Retina (tissue), 1 donor: Measurements from ENCODE around the gene ETV2.
"Not testable (repeated sequence)": the region's sequence is repeated elsewhere in the genome, so short reads cannot be mapped to it uniquely, and the experiment has no call there.

Source experiments
- DNase-seq: peaks from one replicate; pipeline ENCODE4 v3.0.0-alpha.2; 2016

Gene ETV2

DNA sequence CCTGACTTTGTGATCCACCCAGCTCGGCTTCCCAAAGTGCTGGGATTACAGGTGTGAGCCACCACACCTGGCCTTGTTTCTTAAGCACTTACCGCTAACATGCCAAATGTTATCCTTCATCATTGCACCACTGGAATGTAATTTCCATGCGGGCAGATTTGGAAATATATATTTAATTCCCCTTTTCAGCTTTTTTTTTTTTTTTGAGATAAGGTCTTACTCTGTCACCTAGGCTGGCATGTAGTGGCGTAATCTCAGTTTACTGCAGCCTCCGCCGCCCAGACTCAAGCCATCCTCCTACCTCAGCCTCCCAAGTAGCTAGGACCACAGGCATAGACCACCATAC lies 20.4 kb downstream of the ETV2 start:
- DNase-seq: no peak

DNA sequence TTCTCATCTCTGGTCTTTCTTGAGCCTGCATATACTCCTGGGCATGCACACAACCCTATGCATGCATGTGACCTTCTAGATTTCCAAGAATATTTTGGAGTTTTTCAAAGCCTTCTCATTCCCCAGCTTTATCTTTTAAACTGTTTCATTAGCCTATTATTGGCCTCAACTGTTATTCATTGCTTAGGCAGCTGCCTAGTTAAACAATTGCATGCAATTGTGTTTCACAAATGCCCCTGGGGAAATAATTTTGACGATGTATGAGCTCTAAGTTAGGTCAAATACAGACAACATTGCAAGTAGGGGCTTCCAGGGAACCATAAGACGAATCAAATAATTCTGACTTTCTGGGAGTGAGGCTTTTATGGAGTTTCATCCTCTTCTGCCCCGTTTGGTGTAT lies 22.4 kb downstream of the ETV2 start:
- no peak for DNase-seq

DNA sequence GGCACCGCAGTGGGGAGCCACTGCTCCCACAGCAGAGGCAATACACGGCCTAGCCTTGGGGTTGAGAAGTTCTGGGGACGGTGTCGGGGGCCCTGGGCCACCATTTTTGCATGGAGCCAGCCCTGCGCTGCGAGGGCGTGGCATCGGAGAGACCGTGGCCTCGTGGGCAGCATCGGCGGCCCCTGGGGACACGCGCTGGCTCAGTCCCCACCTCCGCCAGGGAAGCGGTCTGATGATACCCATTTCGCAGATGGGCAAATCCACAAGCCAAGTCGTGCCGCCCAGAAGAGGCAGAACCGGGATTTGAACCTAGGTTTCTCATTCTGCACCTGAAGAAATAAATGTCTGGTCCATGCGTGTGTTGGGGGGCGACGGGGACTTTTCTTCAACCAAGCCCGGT lies 23.6 kb downstream of the ETV2 start:
- DNase-seq: no peak

DNA sequence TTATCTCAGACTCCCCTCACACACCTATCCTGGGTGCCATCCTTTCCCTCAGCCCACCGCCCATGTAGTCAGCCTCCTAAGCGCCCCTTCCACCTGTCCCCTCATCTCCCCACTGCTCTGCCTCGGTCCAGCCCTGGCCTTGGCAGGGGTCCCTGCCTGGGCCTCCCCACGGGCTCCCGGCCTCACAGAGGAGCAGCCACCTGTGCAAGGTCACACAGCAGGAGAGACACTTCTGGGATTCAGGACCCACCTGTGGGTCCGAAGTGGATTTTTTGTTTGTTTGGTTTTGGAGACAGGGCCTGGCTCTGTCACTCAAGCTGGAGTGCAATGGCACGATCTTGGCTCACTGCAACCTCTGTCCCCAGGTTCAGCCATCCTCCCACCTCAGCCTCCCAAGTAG lies 24.1 kb downstream of the ETV2 start:
- no peak for DNase-seq

DNA sequence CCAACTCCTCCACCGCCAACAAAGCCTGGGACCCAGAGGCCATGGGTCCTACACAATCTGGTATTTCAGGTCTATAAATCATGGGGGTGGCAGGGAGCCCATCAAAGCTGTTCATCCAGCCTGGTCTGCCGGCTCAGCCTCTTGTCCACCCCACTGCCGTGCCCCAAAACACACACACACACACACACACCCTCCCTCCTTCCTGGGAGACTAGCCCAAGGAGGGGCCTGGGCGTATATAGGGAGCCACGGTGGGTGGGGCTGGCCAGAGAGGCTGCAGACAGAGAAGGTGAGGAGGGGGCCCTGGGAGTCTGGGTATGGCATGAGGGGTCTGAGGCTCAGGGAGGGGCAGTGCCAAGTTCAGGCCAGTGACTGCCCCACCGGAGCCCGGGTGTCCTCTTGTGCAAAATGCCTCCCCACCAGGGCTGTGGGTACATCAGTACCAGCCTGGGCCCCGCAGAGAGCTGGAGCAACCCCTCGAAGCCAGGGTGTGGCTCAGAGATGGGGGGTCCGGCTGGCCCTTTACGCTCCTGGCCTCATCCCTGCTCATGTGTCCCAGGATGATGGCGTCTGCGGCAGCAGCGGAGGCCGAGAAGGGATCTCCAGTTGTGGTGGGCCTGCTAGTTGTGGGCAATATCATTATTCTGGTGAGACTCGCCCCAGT lies 24.8 kb downstream of the ETV2 start, which contains the start of gene UPK1A:
TSS of gene UPK1A (plus strand) at position 267 of the 663 bp plus-strand sequence. CDS start at position 563, 296 bp downstream.
- no peak for DNase-seq

DNA sequence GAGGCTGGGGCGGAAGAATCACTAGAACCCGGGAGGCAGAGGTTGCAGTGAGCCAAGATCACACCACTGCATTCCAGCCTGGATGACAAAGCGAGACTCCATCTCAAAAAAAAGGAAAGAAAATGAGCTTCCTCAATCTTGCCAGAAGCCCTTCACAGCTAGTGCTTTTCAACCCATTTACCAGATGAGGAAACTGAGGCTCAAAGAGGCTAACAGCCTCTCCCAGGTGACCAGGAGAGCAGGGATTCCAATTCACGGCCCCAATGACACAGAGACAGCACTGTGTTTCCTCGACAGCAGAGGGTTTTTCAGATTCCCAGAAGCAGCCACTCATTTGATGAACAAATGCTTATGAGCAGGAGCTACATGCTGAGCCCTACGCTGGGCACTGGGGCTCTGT lies 28.0 kb downstream of the ETV2 start:
- no peak for DNase-seq

DNA sequence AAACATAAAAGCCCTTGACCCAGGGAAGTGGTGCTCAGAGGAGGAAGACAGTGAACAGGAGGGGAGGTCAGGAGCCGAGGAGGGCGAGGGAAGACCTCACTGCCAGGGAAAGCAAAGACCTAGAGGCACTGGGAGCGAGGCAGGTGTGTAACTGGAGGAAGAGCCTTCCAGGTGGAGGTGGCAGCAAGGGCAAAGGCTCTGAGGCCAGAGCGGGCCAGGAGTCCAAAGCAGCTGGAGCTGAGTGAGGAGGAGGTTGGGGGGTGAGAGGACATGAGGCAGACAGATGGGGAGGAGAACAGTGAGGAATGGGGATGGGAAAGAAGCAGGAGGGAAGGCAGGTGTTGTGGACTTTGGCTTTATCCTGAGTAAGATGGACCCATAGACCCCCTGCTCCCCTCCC lies 28.4 kb downstream of the ETV2 start:
- no peak for DNase-seq

DNA sequence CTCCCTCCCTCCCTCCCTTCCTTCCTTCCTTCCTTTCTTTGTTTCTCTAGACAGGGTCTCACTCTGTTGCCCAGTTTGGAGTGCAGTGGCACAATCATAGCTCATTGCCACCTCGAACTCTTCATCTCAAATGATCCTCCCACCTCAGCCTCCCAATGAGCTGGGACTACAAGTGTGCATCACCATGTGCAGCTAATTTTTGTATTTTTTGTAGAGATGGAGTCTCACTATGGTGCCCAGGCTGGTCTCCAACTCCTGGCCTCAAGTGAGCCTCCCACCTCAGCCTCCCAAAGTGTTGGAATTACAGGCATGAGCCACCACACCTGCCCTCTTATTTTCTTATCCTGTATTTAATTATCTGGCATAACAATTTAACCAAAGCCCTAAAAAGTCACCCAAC lies 29.1 kb downstream of the ETV2 start:
- DNase-seq: no peak

DNA sequence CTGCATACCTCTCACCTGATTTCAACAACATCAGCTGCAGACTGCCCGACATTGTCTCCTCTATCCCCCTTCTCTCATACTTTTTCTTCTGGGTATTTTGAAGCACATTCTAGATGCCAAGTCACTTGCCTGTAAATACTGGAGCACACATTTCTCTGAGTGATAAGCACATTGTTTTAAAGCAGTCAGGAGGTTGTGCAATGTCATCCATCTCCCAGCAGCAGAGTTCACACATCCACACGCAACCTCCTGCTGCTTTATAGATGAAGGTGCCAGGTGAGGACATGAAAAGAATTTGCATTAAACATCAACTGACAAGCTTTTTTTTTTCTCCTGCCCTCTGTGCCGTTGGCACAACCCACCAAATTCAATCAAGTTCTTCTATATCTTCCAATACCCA lies 30.3 kb downstream of the ETV2 start:
- DNase-seq: no peak

DNA sequence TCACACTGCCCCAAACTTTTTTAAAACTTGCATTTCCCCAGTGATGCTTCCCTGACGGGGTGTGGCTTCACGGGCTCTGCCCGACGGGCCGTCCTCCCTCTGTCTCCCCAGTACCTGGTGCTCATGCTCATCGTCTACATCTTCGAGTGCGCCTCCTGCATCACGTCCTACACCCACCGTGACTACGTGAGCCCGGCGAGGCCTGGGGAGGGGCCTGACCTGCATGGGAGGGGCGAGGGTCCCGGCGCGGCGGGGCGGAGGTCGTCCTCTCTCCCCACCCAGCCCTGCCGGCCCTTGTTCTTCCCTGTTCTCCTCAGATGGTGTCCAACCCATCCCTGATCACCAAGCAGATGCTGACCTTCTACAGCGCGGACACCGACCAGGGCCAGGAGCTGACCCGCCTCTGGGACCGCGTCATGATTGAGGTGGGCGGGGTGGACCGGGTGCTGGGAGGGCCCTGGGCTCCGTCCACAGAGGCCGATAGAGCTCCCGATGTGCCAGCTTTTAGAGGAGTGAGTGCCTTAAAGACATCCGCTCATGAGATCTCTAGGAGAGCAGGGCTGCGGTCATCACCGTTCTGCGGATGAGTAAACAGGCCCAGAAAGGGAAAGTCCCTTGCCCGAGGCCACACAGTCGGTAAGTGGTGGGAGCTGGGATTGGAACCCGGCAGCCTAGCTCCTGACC lies 31.7 kb downstream of the ETV2 start:
- DNase-seq: no peak

DNA sequence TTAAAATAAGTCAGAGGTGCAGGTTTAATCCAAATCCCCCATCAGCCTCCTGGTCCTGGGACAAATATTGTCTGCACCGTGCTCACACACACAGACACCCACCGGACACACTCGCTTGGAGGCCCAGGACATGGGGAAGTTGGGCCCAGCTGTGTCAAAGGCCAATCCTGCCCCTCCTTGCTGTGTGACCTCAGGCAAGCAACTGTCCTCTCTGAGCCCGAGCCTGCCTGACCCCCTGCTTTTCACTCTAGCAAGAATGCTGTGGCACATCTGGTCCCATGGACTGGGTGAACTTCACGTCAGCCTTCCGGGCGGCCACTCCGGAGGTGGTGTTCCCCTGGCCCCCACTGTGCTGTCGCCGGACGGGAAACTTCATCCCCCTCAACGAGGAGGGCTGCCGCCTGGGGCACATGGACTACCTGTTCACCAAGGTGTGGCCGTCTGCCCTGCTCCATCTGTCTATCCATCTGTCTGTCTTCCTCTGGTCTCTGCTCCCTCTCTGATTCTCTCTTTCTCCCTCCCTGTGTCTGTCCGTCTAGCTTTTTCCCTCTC lies 34.1 kb downstream of the ETV2 start:
- DNase-seq: no peak

DNA sequence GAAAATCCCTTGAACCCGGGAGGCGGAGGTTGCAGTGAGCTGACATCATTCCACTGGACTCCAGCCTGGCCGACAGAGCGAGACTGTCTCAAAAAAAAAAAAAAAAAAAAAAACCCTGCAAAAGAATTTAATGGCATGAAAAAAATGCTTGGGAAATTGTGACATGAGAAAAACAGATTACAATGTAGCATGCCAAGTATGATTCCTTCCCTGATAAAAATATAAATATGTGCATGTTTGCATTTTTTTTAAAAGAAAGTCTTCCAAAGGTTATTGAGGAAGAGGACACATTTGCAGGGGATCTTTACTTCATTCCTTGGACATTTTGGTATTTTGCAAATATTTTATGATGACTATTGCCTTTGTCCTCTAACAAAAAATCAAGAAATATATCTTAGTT lies 48.3 kb downstream of the ETV2 start:
- DNase-seq: no peak

DNA sequence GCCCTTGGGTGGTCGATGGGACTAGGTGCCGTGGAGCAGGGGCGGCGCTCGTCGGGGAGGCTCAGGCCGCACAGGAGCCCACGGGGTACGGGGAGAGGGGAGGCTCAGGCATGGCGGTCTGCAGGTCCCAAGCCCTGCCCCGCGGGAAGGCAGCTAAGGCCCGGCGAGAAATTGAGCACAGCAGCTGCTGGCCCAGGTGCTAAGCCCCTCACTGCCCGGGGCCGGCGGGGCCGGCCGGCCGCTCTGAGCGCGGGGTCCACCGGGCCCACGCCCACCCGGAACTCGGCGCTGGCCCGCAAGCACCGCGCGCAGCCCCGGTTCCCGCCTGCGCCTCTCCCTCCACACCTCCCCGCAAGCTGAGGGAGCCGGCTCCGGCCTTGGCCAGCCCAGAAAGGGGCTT lies 49.6 kb downstream of the ETV2 start:
- DNase-seq: not testable (repeated sequence)

DNA sequence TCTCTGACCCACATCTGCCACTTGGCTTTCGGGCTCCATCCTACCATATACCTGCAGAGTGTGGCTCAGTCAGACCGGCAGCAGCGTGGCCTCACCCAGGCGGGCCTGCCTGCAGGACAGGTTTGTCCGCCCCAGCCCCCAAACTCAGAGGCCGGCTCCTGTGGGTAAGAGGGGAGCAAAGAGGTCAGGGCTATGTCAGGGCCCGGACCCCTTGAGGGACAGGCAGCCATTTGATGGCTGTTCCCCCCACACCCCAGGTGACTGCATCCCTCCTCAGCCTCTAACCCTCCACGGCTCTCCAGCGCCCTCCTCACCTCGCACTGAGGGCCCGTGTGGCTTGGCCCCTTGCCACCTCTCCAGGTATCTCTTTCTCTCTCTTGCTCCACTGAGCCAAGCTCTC lies 50.5 kb downstream of the ETV2 start:
- DNase-seq: no peak

DNA sequence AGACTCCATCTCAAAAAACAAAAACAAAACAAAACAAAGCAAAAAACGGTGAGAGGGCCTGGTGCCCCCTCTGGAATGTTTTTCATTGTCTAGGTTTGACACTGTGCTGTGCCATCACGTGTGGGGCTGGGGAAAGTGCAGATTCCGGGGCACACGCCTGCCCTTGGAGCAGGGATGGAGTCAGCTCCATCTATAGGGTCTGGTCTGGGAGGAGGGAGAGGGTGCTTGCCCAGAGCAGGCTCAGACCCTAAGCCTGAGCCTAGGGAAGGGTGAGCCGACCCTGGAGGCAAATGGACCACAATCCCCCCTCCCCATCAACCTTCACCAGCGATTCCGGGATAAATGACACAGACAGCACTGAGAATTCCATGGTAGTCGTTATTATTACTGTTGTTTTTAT lies 51.9 kb downstream of the ETV2 start:
- DNase-seq: no peak

DNA sequence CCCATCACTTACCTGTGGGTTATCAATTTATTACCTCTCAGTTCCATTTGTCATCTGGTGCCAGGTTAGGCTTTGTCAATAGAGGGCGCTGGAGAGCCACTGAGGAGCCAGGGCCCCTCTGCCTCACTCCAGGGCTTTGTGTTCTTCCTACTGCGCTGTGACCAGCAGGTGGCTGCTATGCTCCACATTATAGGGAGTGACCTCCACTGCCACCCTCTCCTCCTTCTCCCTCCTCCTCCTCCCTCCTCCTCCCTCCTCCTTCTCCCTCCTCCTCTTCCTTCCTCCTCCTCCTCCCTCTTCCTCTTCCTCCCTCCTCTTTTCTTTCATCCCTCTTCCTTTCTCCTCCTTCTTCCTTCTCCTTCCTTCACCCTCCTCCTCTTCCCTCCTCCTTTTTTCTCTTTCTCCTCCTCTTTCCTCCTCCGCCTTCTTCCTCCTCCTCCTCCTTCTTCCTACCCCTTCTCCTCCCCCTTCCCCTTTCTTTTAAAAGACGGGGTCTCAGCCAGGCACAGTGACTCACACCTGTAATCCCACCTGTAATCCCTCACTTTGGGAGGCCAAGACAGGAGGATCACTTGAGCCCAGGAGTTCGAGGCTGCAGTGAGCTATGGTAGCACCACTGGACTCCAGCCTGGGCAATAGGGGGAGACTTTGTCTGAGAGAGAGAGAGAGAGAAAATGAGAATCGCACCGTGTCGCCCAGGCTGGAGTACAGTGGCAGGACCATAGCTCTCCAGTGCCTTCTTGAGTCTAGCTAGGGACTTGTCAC lies 52.5 kb downstream of the ETV2 start:
- peak; percentile 83 for DNase-seq
